SHP77 (cell line): Measurements from ENCODE around the gene BMP5.

Experiments used
- DNase-seq, 2 experiments: peaks; one replicate each; lab custom pipeline; 2025; lab: John Stamatoyannopoulos, UW

BMP5 gene

GRCh38 chr6:55708711-55709110 lies 166.7 kb downstream of the BMP5 start:
- no peak for DNase-seq

- no peak for DNase-seq
Observed at GRCh38 chr6:55705451-55706440, 169.6 kb downstream of the BMP5 start.

GRCh38 chr6:55704421-55704820 lies 171.0 kb downstream of the BMP5 start:
- no peak for DNase-seq
